Measurements from ENCODE around the gene FGF5.

- TF ChIP-seq CTCF (IDR thresholded peaks at IDR 0.05; ENCODE audit: insufficient read depth, low read depth, low read length) (no peak), EZH2 (IDR thresholded peaks at IDR 0.05; ENCODE audit: insufficient read depth, low read length) (no peak)
Measured at GRCh38 chr4:80233390-80233789, 33.1 kb upstream of the FGF5 start.

All from astrocyte (in vitro differentiated cells and primary cell).